ENCODE measurements around the gene PAN3.

GRCh38 chr13:28320884-28321574 lies 182.7 kb downstream of the PAN3 start:
- TF ChIP-seq CTCF (conservative IDR thresholded peaks at IDR 0.05 in 1 of 2, IDR thresholded peaks at IDR 0.05 in 1 of 2; ENCODE audit: extremely low read depth in 1 of 2, insufficient read depth in 1 of 2, low read depth in 1 of 2, low read length in 2 of 2) (no peak), EZH2 (IDR thresholded peaks at IDR 0.05; ENCODE audit: borderline replicate concordance, low read length) (no peak)

All from mammary epithelial cell (primary cell).